Ishikawa (cell line): ENCODE results near the gene GOSR2.

Source experiments
- CEBPB ChIP-seq: IDR thresholded peaks from 2 replicates; pipeline ENCODE4 v1.6.1; 2012
- CREB1 ChIP-seq: IDR thresholded peaks from 2 replicates; pipeline ENCODE4 v1.6.1; 2012; ENCODE audit warnings: low read depth
- EGR1 ChIP-seq: IDR thresholded peaks from 2 replicates; pipeline ENCODE4 v1.6.1; 2012
- EP300 ChIP-seq: IDR thresholded peaks from 2 replicates; pipeline ENCODE4 v1.6.1; 2012; ENCODE audit warnings: borderline replicate concordance
- FOXM1 ChIP-seq: IDR thresholded peaks from 2 replicates; pipeline ENCODE4 v1.6.1; 2012; ENCODE audit warnings: low read depth, borderline replicate concordance
- MAX ChIP-seq: IDR thresholded peaks from 2 replicates; pipeline ENCODE4 v1.6.1; 2012
- NFIC ChIP-seq: IDR thresholded peaks from 2 replicates; pipeline ENCODE4 v1.6.1; 2012
- RAD21 ChIP-seq: IDR thresholded peaks from 2 replicates; pipeline ENCODE4 v1.6.1; 2012; ENCODE audit warnings: low read depth
- REST ChIP-seq: IDR thresholded peaks from 2 replicates; pipeline ENCODE4 v1.6.1; 2012; ENCODE audit warnings: low read depth, mild to moderate bottlenecking
- TAF1 ChIP-seq: IDR thresholded peaks from 2 replicates; pipeline ENCODE4 v1.6.1; 2012; ENCODE audit warnings: low read depth, mild to moderate bottlenecking
- TCF12 ChIP-seq: IDR thresholded peaks from 2 replicates; pipeline ENCODE4 v1.6.1; 2012; ENCODE audit warnings: low read depth
- TEAD4 ChIP-seq: IDR thresholded peaks from 2 replicates; pipeline ENCODE4 v1.6.1; 2012
- YY1 ChIP-seq: IDR thresholded peaks from 2 replicates; pipeline ENCODE4 v1.6.1; 2012; ENCODE audit warnings: low read depth
- ZBTB7A ChIP-seq: IDR thresholded peaks from 2 replicates; pipeline ENCODE4 v1.6.1; 2012; ENCODE audit warnings: low read depth
- TF ChIP-seq, protein P1 (sequence below): IDR thresholded peaks from 2 replicates; pipeline ENCODE4 v1.6.1; 2012

The GOSR2 gene

DNA sequence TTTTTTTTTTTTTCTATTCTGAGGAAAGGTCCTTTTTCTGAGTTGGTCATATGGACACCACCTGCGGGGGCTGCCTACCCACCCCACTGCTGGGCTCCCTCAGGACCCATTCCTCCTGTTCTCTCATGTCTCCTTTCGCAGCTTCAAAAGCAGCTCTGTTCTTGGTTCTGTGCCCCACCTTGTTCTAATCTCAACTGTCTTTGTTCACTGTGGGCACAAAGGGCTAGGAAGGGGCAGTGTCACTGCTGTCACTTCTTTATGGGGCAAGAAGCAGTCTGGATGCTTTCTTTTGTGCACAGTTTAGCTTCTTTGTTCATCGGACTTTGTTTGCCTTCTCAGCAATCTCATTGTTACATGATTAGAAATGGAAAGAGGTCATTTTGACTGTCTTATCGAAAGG lies 7.1 kb downstream of the GOSR2 start:
- TF ChIP-seq EP300 (no peak), NFIC (no peak), YY1 (no peak), TAF1 (no peak), MAX (no peak), RAD21 (no peak), EGR1 (no peak), FOXM1 (no peak), TCF12 (no peak), TEAD4 (no peak), CREB1 (no peak), CEBPB (no peak)
- TF ChIP-seq, protein P1, sequence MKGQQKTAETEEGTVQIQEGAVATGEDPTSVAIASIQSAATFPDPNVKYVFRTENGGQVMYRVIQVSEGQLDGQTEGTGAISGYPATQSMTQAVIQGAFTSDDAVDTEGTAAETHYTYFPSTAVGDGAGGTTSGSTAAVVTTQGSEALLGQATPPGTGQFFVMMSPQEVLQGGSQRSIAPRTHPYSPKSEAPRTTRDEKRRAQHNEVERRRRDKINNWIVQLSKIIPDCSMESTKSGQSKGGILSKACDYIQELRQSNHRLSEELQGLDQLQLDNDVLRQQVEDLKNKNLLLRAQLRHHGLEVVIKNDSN = no peak

DNA sequence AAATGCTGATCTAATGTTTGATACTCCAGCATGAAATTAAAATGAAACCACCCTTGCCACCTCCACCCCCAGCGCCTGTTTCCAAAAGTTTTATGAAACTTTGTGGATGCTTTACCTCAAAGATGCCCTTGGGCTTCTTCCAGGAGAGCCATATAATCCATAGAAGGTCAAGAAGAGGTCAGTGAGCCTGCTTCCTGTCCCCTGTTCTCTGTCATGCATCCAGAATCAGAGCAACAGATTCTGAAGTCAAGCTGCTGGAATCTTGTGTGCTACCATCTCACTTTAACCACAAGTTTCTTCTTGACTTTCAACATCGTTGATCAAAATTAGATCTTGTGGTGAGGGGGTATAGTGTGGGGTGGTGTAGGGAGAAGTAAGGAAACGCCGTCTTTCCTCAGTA lies 8.6 kb downstream of the GOSR2 start:
- TF ChIP-seq YY1 (no peak), CREB1 (no peak), NFIC (no peak), ZBTB7A (no peak), TEAD4 (no peak), EP300 (no peak), EGR1 (no peak), TCF12 (no peak), RAD21 (no peak), TAF1 (no peak), CEBPB (no peak), FOXM1 (no peak), REST (no peak)
- TF ChIP-seq, protein P1 = no peak

DNA sequence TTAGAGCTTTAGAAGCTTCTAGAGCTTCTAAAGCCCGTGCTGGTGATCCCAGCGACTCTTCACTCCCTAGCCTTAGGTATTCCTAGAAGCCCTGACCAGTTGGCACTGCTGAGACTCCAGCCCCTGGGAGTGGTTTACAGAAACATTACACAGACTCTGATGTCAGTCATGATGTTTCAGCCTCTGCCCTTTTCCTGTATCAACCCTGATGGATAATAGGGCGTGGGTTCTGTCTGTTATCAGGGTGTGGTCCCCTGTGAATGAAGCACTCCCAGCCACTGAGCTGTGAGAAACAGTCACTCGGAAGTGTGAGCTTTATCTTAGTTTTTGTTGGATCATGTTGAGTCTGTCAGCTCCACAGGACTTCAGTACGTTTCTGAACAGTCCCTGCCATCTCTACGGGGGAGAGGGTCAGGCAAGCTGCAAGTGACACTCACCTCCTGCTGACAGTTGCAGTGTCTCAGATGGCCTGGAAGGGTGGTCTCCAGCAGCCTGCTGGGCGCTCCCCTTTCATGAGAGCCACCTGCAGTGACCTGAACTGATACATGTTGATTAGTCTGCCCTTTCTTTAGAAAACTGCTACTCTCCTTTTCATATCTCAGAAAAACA lies 12.8 kb downstream of the GOSR2 start:
- TF ChIP-seq TEAD4 (no peak), YY1 (no peak), TAF1 (no peak), ZBTB7A (no peak), CEBPB (no peak), FOXM1 (no peak), CREB1 (no peak), REST (no peak), NFIC (no peak), EP300 (no peak), RAD21 (no peak), TCF12 (no peak), EGR1 (no peak), MAX (no peak)
- TF ChIP-seq, protein P1 = no peak

DNA sequence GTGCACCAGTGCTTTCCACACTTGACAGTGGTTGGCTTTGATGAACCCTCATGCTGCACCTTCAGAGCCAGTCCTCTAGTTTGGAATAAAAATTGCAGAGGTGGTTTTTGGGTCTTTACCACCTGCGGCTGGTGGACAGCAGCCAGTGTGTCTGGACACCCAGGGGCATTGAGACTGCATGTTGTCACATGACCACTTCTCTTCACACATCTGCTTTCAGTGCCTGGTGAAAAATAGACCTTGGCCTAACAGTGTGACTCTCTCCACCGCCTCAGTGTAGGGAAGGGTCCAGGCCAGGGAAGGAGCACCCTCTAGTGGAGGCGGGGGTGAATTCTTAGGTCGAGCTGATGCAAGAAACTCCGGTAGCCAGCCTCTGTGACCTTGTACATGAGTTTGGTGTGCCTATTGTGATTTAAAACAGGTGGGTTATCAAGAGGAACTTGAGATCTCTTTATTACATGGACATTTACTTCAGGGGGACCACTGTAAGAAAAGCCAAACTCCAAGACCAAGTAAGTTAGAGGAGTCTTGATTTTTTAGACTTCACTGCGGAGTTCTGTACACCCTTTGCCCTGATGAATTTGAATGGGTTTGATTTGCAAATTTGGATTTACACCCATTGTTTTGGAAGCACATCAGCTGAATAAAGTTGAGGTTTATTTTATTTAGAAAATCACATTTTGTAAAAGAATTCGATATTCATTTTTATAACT lies 17.9 kb downstream of the GOSR2 start:
- TF ChIP-seq NFIC = no peak
- TF ChIP-seq RAD21 = peak; percentile 76
